Adrenal gland (tissue), 5 donors: ENCODE data around the gene WBP2NL.

Experiments
- POLR2A ChIP-seq, 2 donors: fragments of 450-650 bp; IDR thresholded peaks; one replicate each; pipeline ENCODE4 v1.6.1; 2017; ENCODE audit warnings: antibody characterized with exemption in 2 of 2, mild to moderate bottlenecking in 2 of 2, moderate library complexity in 1 of 2
- TF ChIP-seq, protein P1 (sequence below), 6 experiments: fragments of 450-650 bp in 4 of 6; fragments of 200-600 bp in 2 of 6; sonication (generic) in 1 of 6; IDR thresholded peaks; 1 replicate in 5 of 6; 2 replicates in 1 of 6; pipeline versions ENCODE4 v1.5.1 to v1.8.0; 2016 to 2021; ENCODE audit warnings: antibody characterized with exemption in 6 of 6, mild to moderate bottlenecking in 2 of 6, moderate library complexity in 1 of 6
- donor health status: DM: no; HTN: no; CAD: no.

DNA sequence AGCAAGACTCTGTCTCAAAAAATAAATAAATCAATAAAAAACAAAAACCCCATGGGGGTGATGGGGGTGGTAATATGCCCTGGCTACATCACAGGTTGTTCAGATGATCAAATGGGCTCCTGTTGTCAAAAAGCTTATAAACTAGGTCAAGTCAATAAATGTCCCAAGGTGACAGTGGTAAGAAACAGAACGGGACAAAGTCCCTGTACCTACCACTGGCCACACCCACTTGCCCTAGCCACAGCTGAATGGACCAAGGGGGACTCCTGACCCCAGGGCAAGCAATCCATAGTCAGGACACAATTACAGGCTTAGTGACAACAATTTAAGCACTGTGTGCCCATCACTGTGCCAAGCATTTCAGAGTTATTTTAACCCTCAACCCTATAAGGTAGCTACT lies 66.0 kb downstream of the WBP2NL start:
- TF ChIP-seq, protein P1, sequence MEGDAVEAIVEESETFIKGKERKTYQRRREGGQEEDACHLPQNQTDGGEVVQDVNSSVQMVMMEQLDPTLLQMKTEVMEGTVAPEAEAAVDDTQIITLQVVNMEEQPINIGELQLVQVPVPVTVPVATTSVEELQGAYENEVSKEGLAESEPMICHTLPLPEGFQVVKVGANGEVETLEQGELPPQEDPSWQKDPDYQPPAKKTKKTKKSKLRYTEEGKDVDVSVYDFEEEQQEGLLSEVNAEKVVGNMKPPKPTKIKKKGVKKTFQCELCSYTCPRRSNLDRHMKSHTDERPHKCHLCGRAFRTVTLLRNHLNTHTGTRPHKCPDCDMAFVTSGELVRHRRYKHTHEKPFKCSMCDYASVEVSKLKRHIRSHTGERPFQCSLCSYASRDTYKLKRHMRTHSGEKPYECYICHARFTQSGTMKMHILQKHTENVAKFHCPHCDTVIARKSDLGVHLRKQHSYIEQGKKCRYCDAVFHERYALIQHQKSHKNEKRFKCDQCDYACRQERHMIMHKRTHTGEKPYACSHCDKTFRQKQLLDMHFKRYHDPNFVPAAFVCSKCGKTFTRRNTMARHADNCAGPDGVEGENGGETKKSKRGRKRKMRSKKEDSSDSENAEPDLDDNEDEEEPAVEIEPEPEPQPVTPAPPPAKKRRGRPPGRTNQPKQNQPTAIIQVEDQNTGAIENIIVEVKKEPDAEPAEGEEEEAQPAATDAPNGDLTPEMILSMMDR (IDR thresholded peaks at IDR 0.05), result no peak
- no peak for TF ChIP-seq POLR2A (IDR thresholded peaks at IDR 0.05)
